B cell (primary cell): Measurements from ENCODE around the gene OR8B8.

Experiments
- CTCF ChIP-seq: fragments of 200-600 bp; IDR thresholded peaks from one replicate; pipeline ENCODE4 v1.8.0; 2022; ENCODE audit warnings: antibody characterized with exemption, mild to moderate bottlenecking
- EZH2 ChIP-seq: IDR thresholded peaks from 2 replicates; pipeline ENCODE4 v1.6.1; 2012; ENCODE audit warnings: borderline replicate concordance, low read depth, mild to moderate bottlenecking, moderate library complexity, low read length; ENCODE audit not compliant: insufficient read depth, poor library complexity, severe bottlenecking

DNA sequence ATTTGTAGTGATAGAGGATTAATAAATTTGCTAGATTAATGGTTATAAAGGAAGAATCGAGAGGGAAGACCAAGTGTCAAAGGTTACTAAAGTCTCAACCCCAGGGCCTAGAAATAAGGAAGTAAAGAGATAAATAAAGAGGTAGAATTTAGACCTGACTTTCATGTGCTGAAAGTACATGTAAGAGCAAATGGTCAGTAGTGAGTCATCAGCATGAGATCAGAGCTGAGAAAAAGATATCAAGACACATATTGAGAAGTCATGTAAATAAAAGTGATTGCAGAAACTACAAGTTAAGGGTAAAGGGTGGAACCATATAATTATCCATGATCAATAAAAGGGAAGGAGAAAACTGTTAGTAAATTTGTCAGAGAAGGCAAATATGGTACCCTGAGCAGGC is 1.4 kb upstream of the OR8B8 start:
- TF ChIP-seq EZH2 (no peak), CTCF (no peak)
